Keratinocyte (primary cell): ENCODE results near the gene KMT2C. TPM values are rescaled to one million over a fixed set of nuclear protein-coding genes. Genes with fewer than 3 reads are reported as not detected.
A peak's percentile ranks its signal among the peaks of the same experiment; 100 is the strongest.

Experiments used
- DNase-seq: peaks from one replicate; pipeline ENCODE4 v3.0.0-alpha.2; 2011; ENCODE audit warnings: low read depth, missing footprints, low spot score
- FAIRE-seq: peaks from 2 replicates; lab custom pipeline; 2011; peaks lifted over from hg19 to GRCh38; lab: Jason Lieb, UNC
- H2AFZ ChIP-seq: 2 replicates; pipeline ENCODE4 v1.6.0; 2012; ENCODE audit warnings: low read length, control low read depth, inconsistent platforms; ENCODE audit not compliant: control insufficient read depth
- H3K27ac ChIP-seq: 2 replicates; pipeline ENCODE4 v1.5.1; 2011; ENCODE audit warnings: low read length; ENCODE audit not compliant: control insufficient read depth, insufficient read depth
- H3K27me3 ChIP-seq: 3 replicates; pipeline ENCODE4 v1.6.0; 2011; ENCODE audit warnings: low read length; ENCODE audit not compliant: control insufficient read depth, insufficient read depth; ENCODE audit errors: extremely low read depth
- H3K36me3 ChIP-seq, 2 experiments: 2 replicates in 1 of 2; 3 replicates in 1 of 2; pipeline ENCODE4 v1.5.1; 2011; ENCODE audit warnings: low read length in 2 of 2, mild to moderate bottlenecking in 1 of 2; ENCODE audit not compliant: control insufficient read depth in 2 of 2, insufficient read depth in 2 of 2; ENCODE audit errors: extremely low read depth in 1 of 2
- H3K4me1 ChIP-seq: 3 replicates; pipeline ENCODE4 v1.5.1; 2011; ENCODE audit warnings: low read length; ENCODE audit not compliant: control insufficient read depth, insufficient read depth; ENCODE audit errors: extremely low read depth
- H3K4me2 ChIP-seq: 3 replicates; pipeline ENCODE4 v1.6.0; 2011; ENCODE audit warnings: low read depth, low read length; ENCODE audit not compliant: control insufficient read depth, insufficient read depth; ENCODE audit errors: extremely low read depth
- H3K4me3 ChIP-seq, 3 experiments: fragments of 200-600 bp in 1 of 3; sonication (generic) in 1 of 3; 2 replicates in 2 of 3; 3 replicates in 1 of 3; pipeline ENCODE4 v1.5.1; 2011 to 2016; ENCODE audit warnings: low read length in 3 of 3, mild to moderate bottlenecking in 3 of 3, control low read depth in 2 of 3, inconsistent platforms in 1 of 3, low read depth in 1 of 3, mixed read lengths in 1 of 3, mixed run types in 1 of 3, moderate library complexity in 1 of 3; ENCODE audit not compliant: control insufficient read depth in 2 of 3, insufficient read depth in 2 of 3; ENCODE audit errors: extremely low read depth in 1 of 3
- H3K79me2 ChIP-seq: 2 replicates; pipeline ENCODE4 v1.6.0; 2012; ENCODE audit warnings: low read length; ENCODE audit not compliant: control insufficient read depth, insufficient read depth
- H3K9ac ChIP-seq: 3 replicates; pipeline ENCODE4 v1.6.0; 2011; ENCODE audit warnings: low read length; ENCODE audit not compliant: control insufficient read depth, insufficient read depth; ENCODE audit errors: extremely low read depth
- H3K9me1 ChIP-seq: 3 replicates; pipeline ENCODE4 v1.6.0; 2011; ENCODE audit warnings: low read length; ENCODE audit not compliant: control insufficient read depth, insufficient read depth; ENCODE audit errors: extremely low read depth
- H3K9me3 ChIP-seq: 2 replicates; pipeline ENCODE4 v1.5.1; 2012; ENCODE audit warnings: low read depth, low read length; ENCODE audit not compliant: control insufficient read depth
- H4K20me1 ChIP-seq: 3 replicates; pipeline ENCODE4 v1.6.0; 2011; ENCODE audit warnings: low read length; ENCODE audit not compliant: control insufficient read depth, insufficient read depth; ENCODE audit errors: extremely low read depth
- EZH2 ChIP-seq: IDR thresholded peaks from one replicate; pipeline ENCODE4 v1.6.1; 2012; ENCODE audit warnings: inconsistent platforms, mild to moderate bottlenecking, low read length, moderate library complexity
- dilution Hi-C: fragments of 300-500 bp; cut with MboI; formaldehyde crosslinking; loops from one replicate; pipeline ENCODE4 v1.7.0; 2020; ENCODE audit warnings: low sequenced_read_pairs; ENCODE audit not compliant: extremely low pct_ligation_motif_present
- polyA plus RNA-seq, 5 experiments: library from polyadenylated mRNA; depleted of rRNA in 3 of 5; stranded (reverse) in 3 of 5; stranded (forward) in 1 of 5; unstranded in 1 of 5; fragments of >200 nt; gene quantifications; 1 replicate in 1 of 5; 2 replicates in 3 of 5; 3 replicates in 1 of 5; pipeline versions ENCODE4 v1.2.1 to v1.2.3, GENCODE V29; 2011 to 2012; ENCODE audit warnings: missing spikeins in 2 of 5, low read depth in 1 of 5, low replicate concordance in 1 of 5
- TF ChIP-seq, protein P1 (sequence below), 3 experiments: IDR thresholded peaks in 1 of 3; conservative IDR thresholded peaks in 1 of 3; optimal IDR thresholded peaks in 1 of 3; 2 replicates in 2 of 3; 3 replicates in 1 of 3; pipeline versions ENCODE3 to v1.5.1; 2011; ENCODE audit warnings: low read length in 3 of 3, mild to moderate bottlenecking in 3 of 3, moderate library complexity in 2 of 3, control low read depth in 1 of 3, inconsistent platforms in 1 of 3; ENCODE audit not compliant: insufficient read depth in 2 of 3; ENCODE audit errors: extremely low read depth in 1 of 3

KMT2C gene
- polyA plus RNA-seq, 1 donor (not counting 4 experiments of a cell fraction or from before 2014, with no cell fraction given), result 8.5 TPM

DNA sequence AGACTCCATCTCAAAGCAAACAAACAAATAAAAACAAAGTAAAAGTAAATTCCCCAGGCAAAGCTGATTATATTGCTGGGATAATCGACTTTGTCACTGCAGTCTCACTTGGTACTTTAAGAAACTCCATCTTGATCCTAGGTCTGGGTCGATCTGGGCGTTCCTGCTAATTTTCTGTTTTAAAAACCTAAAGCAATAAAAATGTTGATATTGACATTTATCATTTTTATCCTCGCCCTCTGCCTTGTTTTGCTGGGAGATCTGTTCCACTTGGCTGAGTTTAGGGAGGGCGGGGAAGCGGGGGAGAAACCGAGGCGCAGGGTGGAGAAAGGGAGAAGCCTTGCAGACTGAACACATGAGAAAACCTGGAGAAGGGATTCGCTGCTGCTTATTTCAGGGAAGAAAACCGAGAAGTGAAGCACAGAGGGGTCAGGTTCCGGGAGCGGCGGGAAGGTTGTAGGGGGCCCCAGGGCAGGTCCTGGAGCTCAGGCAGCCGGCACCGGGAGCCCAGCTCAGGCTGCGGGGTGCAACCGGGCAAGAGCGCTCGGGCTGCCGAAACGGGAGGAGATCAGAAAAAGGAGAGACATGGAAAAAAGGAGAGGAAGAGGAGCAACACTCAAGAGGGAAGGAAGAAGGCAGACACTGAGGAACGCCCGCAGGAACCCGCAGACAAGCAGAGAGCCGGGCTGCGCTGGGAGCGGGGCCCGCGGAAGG, 27.3 kb upstream of the KMT2C start:
- no peak for DNase-seq
- no peaks in the 10 kb centered on the region for H4K20me1 ChIP-seq
- dilution Hi-C loops, result no loop called here

DNA sequence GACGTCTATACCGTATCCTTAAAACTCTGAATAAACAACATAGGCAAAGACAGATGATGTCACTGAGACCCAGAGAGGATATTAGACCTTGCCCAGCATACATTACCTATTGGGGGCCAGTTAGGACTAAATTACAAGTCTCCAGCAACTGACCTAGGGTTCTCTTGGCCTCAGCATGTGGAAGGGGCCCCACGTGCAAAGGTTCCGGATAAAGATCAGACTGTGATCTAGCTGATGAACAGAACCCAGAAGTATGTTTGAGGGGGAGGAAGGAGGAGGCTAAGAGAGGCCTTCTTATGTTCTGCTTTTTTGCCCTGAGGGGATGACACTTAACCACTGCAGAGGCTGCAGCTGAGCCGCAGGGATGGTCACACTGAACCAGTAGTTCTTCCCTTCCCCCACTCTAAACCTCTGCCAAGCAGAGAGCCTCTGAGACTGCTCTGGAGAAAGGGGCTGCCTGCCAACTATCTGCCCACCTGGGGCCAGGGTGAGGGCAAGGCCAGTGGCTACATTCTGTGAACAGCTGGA, 24.0 kb upstream of the KMT2C start:
- no peak overlapping the region for H2AFZ ChIP-seq
- DNase-seq (no peak), FAIRE-seq (no peak)
- dilution Hi-C loops, result no loop called here
- H3K9me1 ChIP-seq, result no peaks in the 10 kb centered on the region
- H3K27me3 ChIP-seq, result no peaks in the 10 kb centered on the region
- H3K79me2 ChIP-seq, result no peaks in the 10 kb centered on the region
- H3K36me3 ChIP-seq, result no peaks in the 10 kb centered on the region
- no peak overlapping the region for H3K4me3 ChIP-seq
- no peak for TF ChIP-seq EZH2
- TF ChIP-seq, protein P1, sequence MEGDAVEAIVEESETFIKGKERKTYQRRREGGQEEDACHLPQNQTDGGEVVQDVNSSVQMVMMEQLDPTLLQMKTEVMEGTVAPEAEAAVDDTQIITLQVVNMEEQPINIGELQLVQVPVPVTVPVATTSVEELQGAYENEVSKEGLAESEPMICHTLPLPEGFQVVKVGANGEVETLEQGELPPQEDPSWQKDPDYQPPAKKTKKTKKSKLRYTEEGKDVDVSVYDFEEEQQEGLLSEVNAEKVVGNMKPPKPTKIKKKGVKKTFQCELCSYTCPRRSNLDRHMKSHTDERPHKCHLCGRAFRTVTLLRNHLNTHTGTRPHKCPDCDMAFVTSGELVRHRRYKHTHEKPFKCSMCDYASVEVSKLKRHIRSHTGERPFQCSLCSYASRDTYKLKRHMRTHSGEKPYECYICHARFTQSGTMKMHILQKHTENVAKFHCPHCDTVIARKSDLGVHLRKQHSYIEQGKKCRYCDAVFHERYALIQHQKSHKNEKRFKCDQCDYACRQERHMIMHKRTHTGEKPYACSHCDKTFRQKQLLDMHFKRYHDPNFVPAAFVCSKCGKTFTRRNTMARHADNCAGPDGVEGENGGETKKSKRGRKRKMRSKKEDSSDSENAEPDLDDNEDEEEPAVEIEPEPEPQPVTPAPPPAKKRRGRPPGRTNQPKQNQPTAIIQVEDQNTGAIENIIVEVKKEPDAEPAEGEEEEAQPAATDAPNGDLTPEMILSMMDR (optimal IDR thresholded peaks at IDR 0.05 in 1 of 3, IDR thresholded peaks at IDR 0.05 in 1 of 3, conservative IDR thresholded peaks at IDR 0.05 in 1 of 3; ENCODE audit: extremely low read depth in 1 of 3, insufficient read depth in 2 of 3, low read length in 3 of 3), result no peak
- no peak overlapping the region for H3K9ac ChIP-seq
- no peak overlapping the region for H3K27ac ChIP-seq
- no peaks in the 10 kb centered on the region for H3K9me3 ChIP-seq
- no peak overlapping the region for H3K4me2 ChIP-seq
- H3K4me1 ChIP-seq, result peaks cover 2% of the 10 kb centered on the region
- H4K20me1 ChIP-seq, result no peaks in the 10 kb centered on the region

More for the DNA sequence above, 27.3 kb upstream of the KMT2C start:
- peaks cover 8% of the 10 kb centered on the region for H3K4me1 ChIP-seq
- H3K9me1 ChIP-seq, result no peaks in the 10 kb centered on the region
- H2AFZ ChIP-seq, result peak overlapping the region; percentile 95
- FAIRE-seq, result no peak
- peak overlapping the region; percentile 85 for H3K4me2 ChIP-seq
- no peaks in the 10 kb centered on the region for H3K9me3 ChIP-seq
- TF ChIP-seq EZH2, result no peak
- TF ChIP-seq, protein P1 (optimal IDR thresholded peaks at IDR 0.05 in 1 of 3, IDR thresholded peaks at IDR 0.05 in 1 of 3, conservative IDR thresholded peaks at IDR 0.05 in 1 of 3; ENCODE audit: extremely low read depth in 1 of 3, insufficient read depth in 2 of 3, low read length in 3 of 3), result no peak
- H3K36me3 ChIP-seq, result no peaks in the 10 kb centered on the region
- H3K9ac ChIP-seq, result peak overlapping the region; percentile 74
- H3K4me3 ChIP-seq, result peak overlapping the region; percentile 66 to 82 (median 74)
- no peaks in the 10 kb centered on the region for H3K27me3 ChIP-seq
- H3K79me2 ChIP-seq, result no peaks in the 10 kb centered on the region
- peak overlapping the region; percentile 58 for H3K27ac ChIP-seq
